RWPE1 (cell line): ENCODE results near the gene ASAP2.

ENCODE experiments used
- CTCF ChIA-PET: fragments of 350-600 bp; sonication (Branson Sonifier 250); formaldehyde crosslinking; extraction: SDS; loops from one replicate; lab custom pipeline; 2021; lab: Yijun Ruan, JAX
- POLR2A ChIA-PET: fragments of 400-600 bp; formaldehyde crosslinking; extraction: SDS; loops from one replicate; lab custom pipeline; 2020; ENCODE audit warnings: antibody characterized with exemption; ENCODE audit not compliant: low non-redundant PET; lab: Yijun Ruan, JAX
- DNase-seq: peaks from one replicate; pipeline ENCODE4 v3.0.0; 2012; ENCODE audit warnings: low spot score
- H3K27ac ChIP-seq: fragments of 450-650 bp; 2 replicates; pipeline ENCODE4 v1.5.1; 2017
- CTCF ChIP-seq: fragments of 450-650 bp; conservative IDR thresholded peaks from 2 replicates; pipeline ENCODE4 v1.5.1; 2017; ENCODE audit warnings: low read depth, mild to moderate bottlenecking

Gene ASAP2

GRCh38 chr2:9406529-9407362 lies 200.1 kb downstream of the ASAP2 start:
- POLR2A ChIA-PET, result no interaction called here
- TF ChIP-seq CTCF, result no peak
- CTCF ChIA-PET, result no interaction called here
- peak overlapping the region; percentile 47 for H3K27ac ChIP-seq
- no peak for DNase-seq

GRCh38 chr2:9407363-9407811 lies 200.8 kb downstream of the ASAP2 start:
- no peak for TF ChIP-seq CTCF
- CTCF ChIA-PET, result no interaction called here
- DNase-seq, result no peak
- POLR2A ChIA-PET, result no interaction called here
- H3K27ac ChIP-seq, result peak overlapping the region; percentile 47

GRCh38 chr2:9408641-9409151 lies 202.1 kb downstream of the ASAP2 start:
- no peak for TF ChIP-seq CTCF
- no peak for DNase-seq
- POLR2A ChIA-PET, result no interaction called here

GRCh38 chr2:9410108-9410507 lies 203.5 kb downstream of the ASAP2 start:
- TF ChIP-seq CTCF, result no peak
- CTCF ChIA-PET, result interaction anchor here (0.7 kb wide), 1 partner anchor 649 kb away, joined by 3 read pairs; no protein-coding TSS in a partner anchor
- peak overlapping the region; percentile 7; the same call in 1 of the 2 replicates for H3K27ac ChIP-seq
- DNase-seq, result no peak
- POLR2A ChIA-PET, result no interaction called here

More at GRCh38 chr2:9408641-9409151, 202.1 kb downstream of the ASAP2 start:
- H3K27ac ChIP-seq, result peak overlapping the region; percentile 50
- CTCF ChIA-PET, result interaction anchor here (0.6 kb wide), 1 partner anchor 692 kb away, joined by 3 read pairs; no protein-coding TSS in a partner anchor

GRCh38 chr2:9412781-9413180 lies 206.2 kb downstream of the ASAP2 start:
- CTCF ChIA-PET, result no interaction called here
- TF ChIP-seq CTCF, result no peak
- no peak overlapping the region for H3K27ac ChIP-seq
- no peak for DNase-seq
- POLR2A ChIA-PET, result no interaction called here

- POLR2A ChIA-PET, result no interaction called here
- TF ChIP-seq CTCF, result no peak
- DNase-seq, result no peak
- CTCF ChIA-PET, result interaction anchor here (0.6 to 0.7 kb wide), 2 partner anchors 39 to 343 kb away, joined by 3 to 6 read pairs; no protein-coding TSS in a partner anchor
- H3K27ac ChIP-seq, result peak overlapping the region; percentile 13
Observed at GRCh38 chr2:9415516-9416169, 209.0 kb downstream of the ASAP2 start.
